ENCODE data around the gene KCNMA1. TPM values are rescaled to one million over a fixed set of nuclear protein-coding genes. Genes with fewer than 3 reads are reported as not detected.

KCNMA1 gene
- total and polyA plus RNA-seq, 10 of the 15 experiments (the other 5 are each of a cell fraction or from before 2014, with no cell fraction given): 8.5 to 77.0 (median 21.3) TPM

- Histone ChIP-seq H3K4me3 (no peak overlapping the region), H3K4me2 (ENCODE audit: control insufficient read depth, insufficient read depth) (no peak overlapping the region; the same call in 1 of the 2 replicates), H3K27ac (ENCODE audit: control insufficient read depth, insufficient read depth) (no peak overlapping the region), H3K9me3 (replicated peaks; ENCODE audit: control insufficient read depth, insufficient read depth, low read length) (no peaks in the 10 kb centered on the region), H3K36me3 (ENCODE audit: control insufficient read depth in 2 of 2, insufficient read depth in 2 of 2, low read length in 1 of 2) (no peaks in the 10 kb centered on the region), H3K9ac (ENCODE audit: control insufficient read depth, insufficient read depth, low read length) (no peak overlapping the region), H3K79me2 (ENCODE audit: control insufficient read depth, insufficient read depth, low read length) (no peaks in the 10 kb centered on the region), H3K27me3 (replicated peaks in 1 of 2; ENCODE audit: control insufficient read depth in 2 of 2, insufficient read depth in 2 of 2, low read length in 1 of 2) (no peaks in the 10 kb centered on the region), H3K4me1 (ENCODE audit: control insufficient read depth, insufficient read depth, low read length) (peaks cover 11% of the 10 kb centered on the region), H2AFZ (ENCODE audit: control insufficient read depth, low read depth, low read length) (no peak overlapping the region), H4K20me1 (ENCODE audit: control insufficient read depth, insufficient read depth) (no peaks in the 10 kb centered on the region)
- TF ChIP-seq SMARCA5 (IDR thresholded peaks at IDR 0.05): 0 out of 2 replicates have a peak, but pooled peaks have one; percentile 15
- no peak for TF ChIP-seq IKZF1 (conservative IDR thresholded peaks at IDR 0.05)
- no peak for TF ChIP-seq NRF1 (conservative IDR thresholded peaks at IDR 0.05; ENCODE audit: low read depth, low read length)
- ATAC-seq: peak; percentile 75
- CTCF ChIA-PET: interaction anchor here (1.0 to 2.7 kb wide), 6 partner anchors 9 to 214 kb away, joined by 4 to 15 read pairs (median 5); no protein-coding TSS in a partner anchor
- FAIRE-seq: no peak
- in situ Hi-C loops (cut with MboI): no loop called here
- SMC1A ChIA-PET (ENCODE audit: uncharacterized antibody, unreplicated experiment): interaction anchor here (0.8 to 3.8 kb wide), 13 partner anchors 10 to 203 kb away, joined by 3 to 27 read pairs (median 4); no protein-coding TSS in a partner anchor
- WGBS (ENCODE audit: insufficient coverage, insufficient replicate concordance, low lambda C conversion rate, missing lambda C conversion rate): 63% methylated on average over 1 of the region's 1 CpG
- DNase-seq (ENCODE audit: low read depth, low spot score): no peak
- BruUV-seq (replicated peaks): no TSS peak
- RAD21 ChIA-PET (ENCODE audit: unreplicated experiment): interaction anchor here (0.7 to 2.9 kb wide), 8 partner anchors 10 to 107 kb away, joined by 3 to 16 read pairs (median 4); no protein-coding TSS in a partner anchor
- intact Hi-C loops (cut with micrococcal nuclease; ENCODE audit: unreplicated experiment): no loop called here
- POLR2A ChIA-PET: interaction anchor here (0.5 to 1.1 kb wide), 2 partner anchors 10 to 107 kb away, joined by 5 to 8 read pairs; no protein-coding TSS in a partner anchor
Measured at GRCh38 chr10:77604063-77604462, 33.5 kb downstream of the KCNMA1 start.

- no peaks in the 10 kb centered on the region for H3K27me3 ChIP-seq (replicated peaks in 1 of 2; ENCODE audit: control insufficient read depth in 2 of 2, insufficient read depth in 2 of 2, low read length in 1 of 2)
- ATAC-seq: peak; percentile 88
- ChIA-PET CTCF (interaction anchor here (0.9 to 2.7 kb wide), 12 partner anchors 8 to 213 kb away, joined by 3 to 15 read pairs (median 4); no protein-coding TSS in a partner anchor), SMC1A (ENCODE audit: uncharacterized antibody, unreplicated experiment) (interaction anchor here (0.7 to 3.8 kb wide), 16 partner anchors 7 to 230 kb away, joined by 3 to 27 read pairs (median 4); no protein-coding TSS in a partner anchor), POLR2A (interaction anchor here (0.5 to 1.1 kb wide), 3 partner anchors 10 to 107 kb away, joined by 4 to 8 read pairs (median 5); no protein-coding TSS in a partner anchor), RAD21 (ENCODE audit: unreplicated experiment) (interaction anchor here (0.7 to 2.9 kb wide), 12 partner anchors 10 to 111 kb away, joined by 3 to 16 read pairs (median 4); partner anchors contain the start of gene KCNMA1)
- no peaks in the 10 kb centered on the region for H3K36me3 ChIP-seq (ENCODE audit: control insufficient read depth in 2 of 2, insufficient read depth in 2 of 2, low read length in 1 of 2)
- no TSS peak for BruUV-seq (replicated peaks)
- H2AFZ ChIP-seq (ENCODE audit: control insufficient read depth, low read depth, low read length): no peak overlapping the region
- no peak for DNase-seq (ENCODE audit: low read depth, low spot score)
- intact Hi-C loops (cut with micrococcal nuclease; ENCODE audit: unreplicated experiment) (no loop called here), in situ Hi-C loops (cut with MboI) (no loop called here)
- no peaks in the 10 kb centered on the region for H3K9me3 ChIP-seq (replicated peaks; ENCODE audit: control insufficient read depth, insufficient read depth, low read length)
- FAIRE-seq: no peak
- WGBS (ENCODE audit: insufficient coverage, insufficient replicate concordance, low lambda C conversion rate, missing lambda C conversion rate): 28% methylated on average over 2 of the region's 2 CpGs
- no peaks in the 10 kb centered on the region for H3K79me2 ChIP-seq (ENCODE audit: control insufficient read depth, insufficient read depth, low read length)
- no peak overlapping the region for H3K9ac ChIP-seq (ENCODE audit: control insufficient read depth, insufficient read depth, low read length)
- no peak overlapping the region for H3K27ac ChIP-seq (ENCODE audit: control insufficient read depth, insufficient read depth)
- no peaks in the 10 kb centered on the region for H4K20me1 ChIP-seq (ENCODE audit: control insufficient read depth, insufficient read depth)
- H3K4me2 ChIP-seq (ENCODE audit: control insufficient read depth, insufficient read depth): no peak overlapping the region; the same call in 1 of the 2 replicates
- peaks cover 11% of the 10 kb centered on the region for H3K4me1 ChIP-seq (ENCODE audit: control insufficient read depth, insufficient read depth, low read length)
- H3K4me3 ChIP-seq: no peak overlapping the region
- TF ChIP-seq RAD51 (IDR thresholded peaks at IDR 0.05) (0 out of 2 replicates have a peak, but pooled peaks have one; percentile 17), SIN3A (IDR thresholded peaks at IDR 0.05; ENCODE audit: low read depth, low read length) (0 out of 2 replicates have a peak, but pooled peaks have one; percentile 25), PAX8 (IDR thresholded peaks at IDR 0.05) (no peak), ZNF687 (IDR thresholded peaks at IDR 0.05) (no peak), BHLHE40 (IDR thresholded peaks at IDR 0.05; ENCODE audit: borderline replicate concordance in 1 of 2, low read depth in 2 of 2, low read length in 1 of 2) (peak; percentile 59 to 88; a peak in 2 of 4 replicates), FOS (IDR thresholded peaks at IDR 0.05; ENCODE audit: borderline replicate concordance, extremely low read depth, insufficient read length) (no peak), YY1 (IDR thresholded peaks at IDR 0.05; ENCODE audit: low read depth, low read length) (no peak), NR2F1 (conservative IDR thresholded peaks at IDR 0.05) (peak; percentile 53)
Measured at GRCh38 chr10:77603534-77603927, 34.1 kb downstream of the KCNMA1 start.
